ENCODE data around the gene LPXN. TPM values are rescaled to one million over a fixed set of nuclear protein-coding genes. Genes with fewer than 3 reads are reported as not detected.

LPXN gene
- total RNA-seq, 3 donors from 2014 or later = 9.2 to 21.9 (median 18.3) TPM

- TF ChIP-seq POLR2A (IDR thresholded peaks at IDR 0.05) (no peak), POLR2AphosphoS5 (IDR thresholded peaks at IDR 0.05) (no peak), CTCF (IDR thresholded peaks at IDR 0.05) (no peak)
- Histone ChIP-seq H3K4me1 (no peaks in the 10 kb centered on the region), H3K36me3 (no peaks in the 10 kb centered on the region), H3K9me3 (no peaks in the 10 kb centered on the region), H3K27ac (no peak overlapping the region), H3K4me3 (no peak overlapping the region), H3K27me3 (no peaks in the 10 kb centered on the region)
- no peak for DNase-seq (ENCODE audit: low spot score in 2 of 2)
- intact Hi-C loops (cut with DNase I; ENCODE audit: low total_unique reads) = no loop called here
Observed at GRCh38 chr11:58592760-58593472, 17.3 kb upstream of the LPXN start.

- H3K27ac ChIP-seq = no peak overlapping the region
- no peaks in the 10 kb centered on the region for H3K27me3 ChIP-seq
- no peak for DNase-seq (ENCODE audit: low spot score in 2 of 2)
- no peak overlapping the region for H3K4me3 ChIP-seq
- H3K4me1 ChIP-seq = no peaks in the 10 kb centered on the region
- TF ChIP-seq CTCF (IDR thresholded peaks at IDR 0.05) = no peak
- no peak for TF ChIP-seq POLR2A (IDR thresholded peaks at IDR 0.05)
- no peak for TF ChIP-seq POLR2AphosphoS5 (IDR thresholded peaks at IDR 0.05)
- H3K36me3 ChIP-seq = no peaks in the 10 kb centered on the region
- H3K9me3 ChIP-seq = no peaks in the 10 kb centered on the region
- intact Hi-C loops (cut with DNase I; ENCODE audit: low total_unique reads) = no loop called here
Observed at GRCh38 chr11:58591659-58592058, 16.0 kb upstream of the LPXN start.

- H3K36me3 ChIP-seq = no peaks in the 10 kb centered on the region
- H3K4me3 ChIP-seq = no peak overlapping the region
- H3K27ac ChIP-seq = no peak overlapping the region
- no peak for DNase-seq (ENCODE audit: low spot score in 2 of 2)
- intact Hi-C loops (cut with DNase I; ENCODE audit: low total_unique reads) = no loop called here
- no peaks in the 10 kb centered on the region for H3K27me3 ChIP-seq
- H3K4me1 ChIP-seq = peaks cover 0 to 8% of the 10 kb centered on the region in 2 donors
- H3K9me3 ChIP-seq = no peaks in the 10 kb centered on the region
- TF ChIP-seq CTCF (IDR thresholded peaks at IDR 0.05) (no peak), POLR2A (IDR thresholded peaks at IDR 0.05) (no peak), POLR2AphosphoS5 (IDR thresholded peaks at IDR 0.05) (no peak)
Observed at GRCh38 chr11:58586998-58587397, 11.3 kb upstream of the LPXN start.

DNA sequence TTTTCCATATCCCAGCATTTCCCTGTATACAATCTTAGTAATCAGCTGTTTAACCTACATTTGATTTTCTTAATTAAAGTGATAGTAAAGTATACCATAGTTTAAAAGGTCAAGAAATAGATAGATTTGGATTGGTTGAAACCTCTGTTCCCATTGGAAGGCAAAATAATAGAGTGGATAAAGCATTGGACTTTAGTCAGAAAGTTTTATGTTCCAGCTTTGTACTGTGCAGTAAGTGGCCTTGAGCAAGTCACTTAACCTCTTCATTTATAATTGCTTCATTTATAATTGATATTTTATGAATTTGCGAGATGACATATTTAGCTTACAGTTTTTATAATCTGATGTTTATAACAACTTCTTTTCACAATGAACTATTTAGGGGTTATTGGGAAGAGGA, 6.8 kb upstream of the LPXN start:
- no peak for DNase-seq (ENCODE audit: low spot score in 2 of 2)
- Histone ChIP-seq H3K27ac (no peak overlapping the region), H3K9me3 (no peaks in the 10 kb centered on the region), H3K4me3 (no peak overlapping the region), H3K36me3 (no peaks in the 10 kb centered on the region), H3K4me1 (peaks cover 0 to 12% of the 10 kb centered on the region in 2 donors), H3K27me3 (no peaks in the 10 kb centered on the region)
- TF ChIP-seq CTCF (IDR thresholded peaks at IDR 0.05) = no peak
- TF ChIP-seq POLR2A (IDR thresholded peaks at IDR 0.05) = no peak
- no peak for TF ChIP-seq POLR2AphosphoS5 (IDR thresholded peaks at IDR 0.05)
- intact Hi-C loops (cut with DNase I; ENCODE audit: low total_unique reads) = no loop called here

- Histone ChIP-seq H3K27ac (peak overlapping the region; percentile 26 to 98), H3K4me1 (peaks cover 0 to 27% of the 10 kb centered on the region in 2 donors), H3K27me3 (no peaks in the 10 kb centered on the region), H3K36me3 (no peaks in the 10 kb centered on the region), H3K9me3 (no peaks in the 10 kb centered on the region), H3K4me3 (peak overlapping the region; percentile 73 to 90 (median 90))
- TF ChIP-seq POLR2AphosphoS5 (IDR thresholded peaks at IDR 0.05) (no peak), POLR2A (IDR thresholded peaks at IDR 0.05) (no peak), CTCF (IDR thresholded peaks at IDR 0.05) (no peak)
- intact Hi-C loops (cut with DNase I; ENCODE audit: low total_unique reads) = no loop called here
- DNase-seq (ENCODE audit: low spot score in 2 of 2) = no peak
Observed at GRCh38 chr11:58580311-58580710, 4.7 kb upstream of the LPXN start.
